ENCODE measurements around the gene GLIPR1L2.
"Not testable (repeated sequence)": the region's sequence is repeated elsewhere in the genome, so short reads cannot be mapped to it uniquely, and the experiment has no call there.

GRCh38 chr12:75445137-75445507 is 54.2 kb downstream of the GLIPR1L2 start:
- not testable (repeated sequence) for TF ChIP-seq CTCF (IDR thresholded peaks at IDR 0.05; ENCODE audit: low read depth, low read length); EZH2phosphoT487 (IDR thresholded peaks at IDR 0.05; ENCODE audit: low read depth)
